Measurements from ENCODE around the gene MYO1A.
"Not testable (repeated sequence)": the region's sequence is repeated elsewhere in the genome, so short reads cannot be mapped to it uniquely, and the experiment has no call there.

MYO1A gene

GRCh38 chr12:57057067-57057751 is 7.3 kb upstream of the MYO1A start:
- H3K9me3 ChIP-seq (ENCODE audit: insufficient read depth, low read depth, low read length): no peaks in the 10 kb centered on the region
- no peaks in the 10 kb centered on the region for H3K4me1 ChIP-seq (ENCODE audit: insufficient read depth, low read length)
- no peaks in the 10 kb centered on the region for H3K27me3 ChIP-seq (ENCODE audit: insufficient read depth, low read length)
- H3K9ac ChIP-seq (ENCODE audit: low read depth, low read length): no peak overlapping the region
- peaks cover 72% of the 10 kb centered on the region for H3K36me3 ChIP-seq (ENCODE audit: insufficient read depth, low read length)
- WGBS: over 99% methylated on average over 4 of the region's 6 CpGs
- no peak overlapping the region for H3K27ac ChIP-seq (ENCODE audit: low read depth, low read length)
- no peak overlapping the region for H3K4me3 ChIP-seq (ENCODE audit: low read length)

GRCh38 chr12:57055824-57056223 is 5.9 kb upstream of the MYO1A start:
- peaks cover 62% of the 10 kb centered on the region for H3K36me3 ChIP-seq (ENCODE audit: insufficient read depth, low read length)
- WGBS: 88% methylated on average over 3 of the region's 3 CpGs
- H3K4me3 ChIP-seq (ENCODE audit: low read length): no peak overlapping the region
- no peaks in the 10 kb centered on the region for H3K27me3 ChIP-seq (ENCODE audit: insufficient read depth, low read length)
- no peaks in the 10 kb centered on the region for H3K4me1 ChIP-seq (ENCODE audit: insufficient read depth, low read length)
- H3K27ac ChIP-seq (ENCODE audit: low read depth, low read length): no peak overlapping the region
- no peaks in the 10 kb centered on the region for H3K9me3 ChIP-seq (ENCODE audit: insufficient read depth, low read depth, low read length)
- H3K9ac ChIP-seq (ENCODE audit: low read depth, low read length): no peak overlapping the region

- H3K9me3 ChIP-seq (ENCODE audit: insufficient read depth, low read depth, low read length); H3K9ac ChIP-seq (ENCODE audit: low read depth, low read length); H3K27me3 ChIP-seq (ENCODE audit: insufficient read depth, low read length); H3K27ac ChIP-seq (ENCODE audit: low read depth, low read length); H3K4me3 ChIP-seq (ENCODE audit: low read length); H3K4me1 ChIP-seq (ENCODE audit: insufficient read depth, low read length): not testable (repeated sequence)
- WGBS: 95% methylated on average over 3 of the region's 4 CpGs
- peaks cover 43% of the 10 kb centered on the region for H3K36me3 ChIP-seq (ENCODE audit: insufficient read depth, low read length)
These were observed 4.0 kb upstream of the MYO1A start for GRCh38 chr12:57053901-57054300.

- H3K4me3 ChIP-seq (ENCODE audit: low read length); H3K4me1 ChIP-seq (ENCODE audit: insufficient read depth, low read length); H3K9ac ChIP-seq (ENCODE audit: low read depth, low read length); H3K27me3 ChIP-seq (ENCODE audit: insufficient read depth, low read length); H3K9me3 ChIP-seq (ENCODE audit: insufficient read depth, low read depth, low read length); H3K27ac ChIP-seq (ENCODE audit: low read depth, low read length): not testable (repeated sequence)
- H3K36me3 ChIP-seq (ENCODE audit: insufficient read depth, low read length): peaks cover 36% of the 10 kb centered on the region
- WGBS: 98% methylated on average over 3 of the region's 4 CpGs
These were observed 3.2 kb upstream of the MYO1A start for GRCh38 chr12:57053146-57053545.

- no peak overlapping the region for H3K9ac ChIP-seq (ENCODE audit: low read depth, low read length)
- H3K36me3 ChIP-seq (ENCODE audit: insufficient read depth, low read length): peaks cover 14% of the 10 kb centered on the region
- H3K27me3 ChIP-seq (ENCODE audit: insufficient read depth, low read length): no peaks in the 10 kb centered on the region
- H3K9me3 ChIP-seq (ENCODE audit: insufficient read depth, low read depth, low read length): no peaks in the 10 kb centered on the region
- no peaks in the 10 kb centered on the region for H3K4me1 ChIP-seq (ENCODE audit: insufficient read depth, low read length)
- no peak overlapping the region for H3K4me3 ChIP-seq (ENCODE audit: low read length)
- 89% methylated on average over 1 of the region's 1 CpG for WGBS
- no peak overlapping the region for H3K27ac ChIP-seq (ENCODE audit: low read depth, low read length)
These were observed 1.1 kb upstream of the MYO1A start for GRCh38 chr12:57051011-57051410.

- WGBS: 93% methylated on average over 3 of the region's 4 CpGs
- Histone ChIP-seq H3K4me3 (ENCODE audit: low read length) (no peak overlapping the region), H3K27ac (ENCODE audit: low read depth, low read length) (no peak overlapping the region), H3K36me3 (ENCODE audit: insufficient read depth, low read length) (0 out of 2 replicates have a peak, but pooled peaks cover under 1% of the 10 kb centered on the region), H3K4me1 (ENCODE audit: insufficient read depth, low read length) (no peaks in the 10 kb centered on the region), H3K9me3 (ENCODE audit: insufficient read depth, low read depth, low read length) (no peaks in the 10 kb centered on the region), H3K9ac (ENCODE audit: low read depth, low read length) (no peak overlapping the region), H3K27me3 (ENCODE audit: insufficient read depth, low read length) (no peaks in the 10 kb centered on the region)
These were observed 846 bp downstream of the MYO1A start for GRCh38 chr12:57049119-57049446.

- Histone ChIP-seq H3K9me3 (ENCODE audit: insufficient read depth, low read depth, low read length) (no peaks in the 10 kb centered on the region), H3K9ac (ENCODE audit: low read depth, low read length) (no peak overlapping the region), H3K27me3 (ENCODE audit: insufficient read depth, low read length) (no peaks in the 10 kb centered on the region), H3K36me3 (ENCODE audit: insufficient read depth, low read length) (no peaks in the 10 kb centered on the region), H3K4me3 (ENCODE audit: low read length) (no peak overlapping the region), H3K27ac (ENCODE audit: low read depth, low read length) (no peak overlapping the region), H3K4me1 (ENCODE audit: insufficient read depth, low read length) (no peaks in the 10 kb centered on the region)
- 76% methylated on average over 1 of the region's 1 CpG for whole genome bisulfite sequencing
These were observed 1.4 kb downstream of the MYO1A start for GRCh38 chr12:57048423-57049118.

GRCh38 chr12:57047981-57048380 is 1.9 kb downstream of the MYO1A start:
- 89% methylated on average over 1 of the region's 1 CpG for WGBS
- H3K9ac ChIP-seq (ENCODE audit: low read depth, low read length): no peak overlapping the region

GRCh38 chr12:57046947-57047890 is 2.7 kb downstream of the MYO1A start:
- no peaks in the 10 kb centered on the region for H3K27me3 ChIP-seq (ENCODE audit: insufficient read depth, low read length)
- 88% methylated on average over 10 of the region's 10 CpGs for WGBS
- no peaks in the 10 kb centered on the region for H3K36me3 ChIP-seq (ENCODE audit: insufficient read depth, low read length)
- H3K27ac ChIP-seq (ENCODE audit: low read depth, low read length): no peak overlapping the region
- no peak overlapping the region for H3K4me3 ChIP-seq (ENCODE audit: low read length)
- no peaks in the 10 kb centered on the region for H3K9me3 ChIP-seq (ENCODE audit: insufficient read depth, low read depth, low read length)
- no peak overlapping the region for H3K9ac ChIP-seq (ENCODE audit: low read depth, low read length)
- no peaks in the 10 kb centered on the region for H3K4me1 ChIP-seq (ENCODE audit: insufficient read depth, low read length)

More at GRCh38 chr12:57047981-57048380, 1.9 kb downstream of the MYO1A start:
- Histone ChIP-seq H3K27me3 (ENCODE audit: insufficient read depth, low read length) (no peaks in the 10 kb centered on the region), H3K4me3 (ENCODE audit: low read length) (no peak overlapping the region), H3K27ac (ENCODE audit: low read depth, low read length) (no peak overlapping the region), H3K4me1 (ENCODE audit: insufficient read depth, low read length) (no peaks in the 10 kb centered on the region), H3K36me3 (ENCODE audit: insufficient read depth, low read length) (no peaks in the 10 kb centered on the region), H3K9me3 (ENCODE audit: insufficient read depth, low read depth, low read length) (no peaks in the 10 kb centered on the region)

GRCh38 chr12:57046086-57046791 is 3.7 kb downstream of the MYO1A start:
- Histone ChIP-seq H3K27ac (ENCODE audit: low read depth, low read length) (no peak overlapping the region), H3K36me3 (ENCODE audit: insufficient read depth, low read length) (no peaks in the 10 kb centered on the region), H3K4me1 (ENCODE audit: insufficient read depth, low read length) (no peaks in the 10 kb centered on the region), H3K9me3 (ENCODE audit: insufficient read depth, low read depth, low read length) (no peaks in the 10 kb centered on the region), H3K4me3 (ENCODE audit: low read length) (no peak overlapping the region), H3K9ac (ENCODE audit: low read depth, low read length) (no peak overlapping the region), H3K27me3 (ENCODE audit: insufficient read depth, low read length) (no peaks in the 10 kb centered on the region)
- 79% methylated on average over 6 of the region's 6 CpGs for WGBS
